Activated naive CD4-positive, alpha-beta T cell treated with anti-CD3 and anti-CD28 coated beads, Interleukin-2, amount 10 ng/mL, durations not matched to agents 7 days and 5 days (primary cell): ENCODE data around the gene ATP2A3.

Experiments used
- CTCF ChIA-PET: fragments of 350-600 bp; sonication (Branson Sonifier 250); formaldehyde crosslinking; loops from one replicate; lab custom pipeline; 2021; ENCODE audit warnings: antibody characterized with exemption; lab: Charles Lee
- DNase-seq: peaks from one replicate; pipeline ENCODE4 v3.0.0-alpha.2; 2020
- H3K27ac Mint-ChIP-seq: one replicate; pipeline ENCODE4 v1.8.0; 2021; ENCODE audit warnings: mild to moderate bottlenecking, moderate library complexity, mixed read lengths
- H3K27me3 Mint-ChIP-seq: one replicate; pipeline ENCODE4 v1.8.0; 2021; ENCODE audit warnings: mild to moderate bottlenecking, mixed read lengths
- H3K36me3 Mint-ChIP-seq: one replicate; pipeline ENCODE4 v1.8.0; 2021; ENCODE audit warnings: mixed read lengths
- H3K4me1 Mint-ChIP-seq: one replicate; pipeline ENCODE4 v1.8.0; 2021; ENCODE audit warnings: mixed read lengths
- H3K4me3 Mint-ChIP-seq: one replicate; pipeline ENCODE4 v1.8.0; 2021; ENCODE audit warnings: mild to moderate bottlenecking, moderate library complexity, mixed read lengths
- H3K9me3 Mint-ChIP-seq: one replicate; pipeline ENCODE4 v1.8.0; 2021; ENCODE audit warnings: mixed read lengths

Gene ATP2A3

DNA sequence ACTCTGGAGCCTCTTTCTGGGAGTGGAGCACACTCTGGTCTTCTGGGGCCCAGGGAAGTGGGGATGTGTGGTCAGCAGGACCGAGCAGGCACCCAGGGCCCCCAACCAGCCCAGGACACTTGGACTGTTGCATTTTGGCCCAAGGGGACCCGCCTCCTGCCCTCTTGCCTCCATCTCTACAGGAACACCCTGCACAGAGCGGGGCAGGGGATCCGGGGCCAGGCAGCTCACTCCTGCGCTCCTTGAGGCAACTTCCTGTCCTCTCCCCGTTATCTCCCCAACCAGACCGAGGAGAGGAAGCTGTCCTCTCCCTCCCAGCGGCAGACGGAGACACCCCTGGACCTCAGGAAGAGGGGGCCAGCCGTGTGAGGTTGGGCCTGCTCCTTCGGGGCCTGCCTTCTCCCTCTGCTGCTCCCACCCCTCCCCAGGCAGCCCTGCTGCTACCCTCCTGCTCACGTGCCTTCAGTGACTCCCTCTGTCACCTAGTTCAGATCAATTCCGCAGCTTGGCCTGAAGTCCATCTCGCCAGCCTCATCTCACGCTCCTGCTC lies 10.0 kb upstream of the ATP2A3 start:
- no peak overlapping the region for H3K4me3 Mint-ChIP-seq
- no peak for DNase-seq
- H3K27ac Mint-ChIP-seq: peak overlapping the region; percentile 1

DNA sequence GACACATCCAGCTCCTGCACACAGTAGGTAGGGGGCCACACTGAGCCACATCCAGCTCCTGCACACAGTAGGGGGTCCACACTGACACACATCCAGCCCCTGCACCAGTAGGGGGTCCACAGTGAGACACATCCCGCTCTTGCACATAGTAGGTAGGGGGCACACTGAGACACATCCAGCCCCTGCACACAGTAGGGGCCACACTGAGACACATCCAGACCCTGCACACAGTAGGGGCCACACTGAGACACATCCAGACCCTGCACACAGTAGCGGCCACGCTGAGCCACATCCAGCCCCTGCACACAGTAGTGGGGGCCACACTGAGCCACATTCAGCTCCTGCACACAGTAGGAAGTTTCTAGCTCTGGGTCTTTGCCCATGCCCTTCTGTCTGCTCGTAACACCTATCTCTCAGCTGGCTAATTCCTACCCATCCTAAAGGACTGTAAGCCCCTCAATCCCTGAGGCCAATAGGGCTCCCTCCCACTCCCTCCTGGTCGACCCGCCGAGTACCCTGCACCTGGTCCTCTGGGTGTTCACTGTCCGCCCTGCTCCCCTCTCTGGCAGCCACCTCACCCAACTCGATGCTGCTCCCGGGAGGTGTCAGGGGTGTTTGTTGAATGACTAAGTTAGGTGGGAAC lies 9.4 kb upstream of the ATP2A3 start:
- Mint-ChIP-seq H3K4me3 (no peak overlapping the region), H3K9me3 (peaks cover 9% of the 10 kb centered on the region), H3K4me1 (peaks cover 27% of the 10 kb centered on the region), H3K27me3 (peaks cover 53% of the 10 kb centered on the region), H3K36me3 (peaks cover 6% of the 10 kb centered on the region), H3K27ac (no peak overlapping the region)
- CTCF ChIA-PET: no interaction called here
- DNase-seq: no peak

More for the DNA sequence above, 10.0 kb upstream of the ATP2A3 start:
- Mint-ChIP-seq H3K36me3 (peaks cover 6% of the 10 kb centered on the region), H3K4me1 (peaks cover 27% of the 10 kb centered on the region), H3K9me3 (peaks cover 9% of the 10 kb centered on the region), H3K27me3 (peaks cover 48% of the 10 kb centered on the region)
- CTCF ChIA-PET: no interaction called here

DNA sequence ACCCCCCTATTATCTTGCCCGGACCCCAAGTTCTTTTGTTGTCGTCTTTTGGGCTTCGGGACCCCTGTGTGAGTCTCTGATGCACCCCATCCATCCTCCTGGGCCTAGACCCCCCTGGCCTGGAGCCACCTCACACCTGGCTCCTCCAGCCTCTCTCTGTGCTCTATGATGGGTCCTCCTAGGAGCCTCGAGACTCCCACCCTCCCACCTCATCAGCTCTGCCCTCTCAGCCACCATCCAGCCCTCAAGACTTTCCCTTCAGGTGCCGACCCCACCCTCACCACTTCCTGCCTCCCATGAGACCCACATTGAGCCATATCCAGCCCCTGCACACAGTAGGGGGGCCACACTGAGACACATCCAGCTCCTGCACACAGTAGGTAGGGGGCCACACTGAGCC lies 8.7 kb upstream of the ATP2A3 start:
- Mint-ChIP-seq H3K9me3 (peaks cover 9% of the 10 kb centered on the region), H3K27ac (peak overlapping the region; percentile 77), H3K36me3 (peaks cover 6% of the 10 kb centered on the region), H3K27me3 (peaks cover 58% of the 10 kb centered on the region), H3K4me3 (peak overlapping the region; percentile 21), H3K4me1 (peaks cover 27% of the 10 kb centered on the region)
- CTCF ChIA-PET: no interaction called here
- no peak for DNase-seq

DNA sequence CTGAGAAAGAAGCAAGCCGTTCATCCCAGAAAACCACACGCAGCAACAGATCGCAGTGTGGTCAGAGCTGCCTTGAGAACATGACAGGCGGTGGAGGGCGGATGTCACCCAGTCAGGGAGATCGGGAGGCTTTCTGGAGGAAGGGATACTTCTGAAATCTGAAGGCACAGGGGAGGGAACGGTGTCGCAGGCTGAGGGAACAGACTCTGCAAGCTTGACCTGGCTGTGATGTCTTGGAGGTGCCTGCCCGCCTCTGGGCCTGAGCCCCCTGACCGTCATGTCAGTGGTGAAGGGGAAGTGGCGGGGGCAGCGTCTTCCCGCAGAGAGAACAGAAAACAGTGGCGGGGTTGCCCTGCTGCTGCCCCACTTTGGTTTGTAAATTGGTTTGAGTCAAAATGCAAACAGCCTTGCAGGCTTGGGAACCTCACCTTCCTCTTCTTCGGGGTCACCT lies 8.1 kb upstream of the ATP2A3 start:
- Mint-ChIP-seq H3K27me3 (peaks cover 62% of the 10 kb centered on the region), H3K4me3 (peak overlapping the region; percentile 61), H3K4me1 (peaks cover 27% of the 10 kb centered on the region), H3K9me3 (peaks cover 9% of the 10 kb centered on the region), H3K27ac (peak overlapping the region; percentile 77), H3K36me3 (peaks cover 6% of the 10 kb centered on the region)
- CTCF ChIA-PET: no interaction called here
- peak; percentile 46 for DNase-seq

DNA sequence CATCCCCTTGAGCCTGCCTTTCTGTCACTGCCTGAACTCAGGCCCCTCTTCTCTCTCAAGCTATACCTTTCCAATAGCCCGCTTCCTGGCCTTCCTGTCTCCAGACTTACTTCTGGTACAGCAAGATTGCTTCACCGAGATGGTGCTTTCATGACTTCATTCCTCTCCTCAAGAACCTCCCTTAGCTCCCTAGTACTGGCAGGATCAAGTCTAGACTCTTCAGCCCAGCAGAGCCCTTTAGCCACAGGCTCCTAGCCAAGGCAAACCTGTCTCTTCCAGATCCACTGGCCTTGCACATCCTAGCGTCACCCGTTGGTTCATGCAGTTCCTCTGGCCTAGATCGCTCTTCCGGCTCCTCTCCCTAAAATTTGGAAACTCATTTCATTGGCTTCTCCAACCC lies 6.4 kb upstream of the ATP2A3 start:
- H3K27me3 Mint-ChIP-seq: peaks cover 68% of the 10 kb centered on the region
- CTCF ChIA-PET: no interaction called here

DNA sequence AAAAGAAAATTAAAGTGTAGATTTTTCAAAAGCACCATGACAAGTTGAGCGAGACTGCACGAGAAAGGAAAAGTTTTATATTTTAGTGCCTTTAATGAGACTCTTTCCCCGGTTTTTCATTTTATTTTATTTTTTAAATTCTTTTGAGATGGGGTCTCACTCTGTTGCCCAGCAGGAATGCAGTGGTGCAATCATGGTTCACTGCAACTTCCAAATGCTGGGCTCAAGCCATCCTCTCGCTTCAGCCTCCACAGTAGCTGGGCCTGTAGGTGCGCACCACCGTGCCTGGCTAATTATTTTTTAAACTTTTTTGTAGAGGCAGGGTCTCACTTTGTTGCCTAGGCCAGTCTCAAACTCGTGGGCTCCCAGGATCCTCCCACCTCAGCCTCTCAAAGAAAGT lies 5.7 kb upstream of the ATP2A3 start:
- CTCF ChIA-PET: no interaction called here
- H3K27me3 Mint-ChIP-seq: peaks cover 68% of the 10 kb centered on the region
- H3K36me3 Mint-ChIP-seq: peaks cover 5% of the 10 kb centered on the region
- H3K27ac Mint-ChIP-seq: no peak overlapping the region
- no peak overlapping the region for H3K4me3 Mint-ChIP-seq
- no peak for DNase-seq
- H3K9me3 Mint-ChIP-seq: peaks cover 6% of the 10 kb centered on the region
- H3K4me1 Mint-ChIP-seq: peaks cover 42% of the 10 kb centered on the region

More for the DNA sequence above, 6.4 kb upstream of the ATP2A3 start:
- Mint-ChIP-seq H3K36me3 (peaks cover 6% of the 10 kb centered on the region), H3K4me3 (no peak overlapping the region), H3K27ac (no peak overlapping the region), H3K4me1 (peaks cover 35% of the 10 kb centered on the region), H3K9me3 (peaks cover 9% of the 10 kb centered on the region)
- DNase-seq: no peak

DNA sequence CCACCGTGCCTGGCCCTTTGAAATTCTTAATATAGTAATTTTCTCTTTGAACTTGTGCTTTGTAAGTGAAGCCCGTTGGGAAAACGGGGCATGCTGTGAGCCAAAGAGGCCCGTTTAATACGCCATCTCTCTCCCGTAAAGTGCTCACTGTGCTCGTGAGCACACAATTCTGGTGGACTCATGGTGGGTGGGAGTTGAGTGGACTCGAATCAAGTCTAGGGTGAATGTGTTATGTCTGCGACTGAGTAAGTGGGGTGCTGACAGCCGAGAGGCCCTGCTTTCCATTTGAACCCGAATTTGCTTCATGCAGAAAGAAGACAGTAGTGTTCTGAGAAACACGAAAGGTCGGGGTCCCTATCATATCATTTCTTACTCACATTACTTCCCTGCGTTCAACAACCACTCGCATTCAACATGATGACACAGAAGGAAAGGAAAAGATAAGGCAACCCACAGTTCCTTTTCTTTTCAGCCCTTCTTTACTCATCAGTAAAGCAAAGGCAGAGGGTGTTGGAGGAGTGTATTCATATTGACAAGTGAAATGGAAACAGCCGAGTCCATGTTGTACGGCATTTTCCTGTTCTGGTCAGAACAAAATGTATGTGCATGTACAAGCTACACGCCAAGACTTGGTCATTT lies 4.8 kb upstream of the ATP2A3 start:
- Mint-ChIP-seq H3K9me3 (no peaks in the 10 kb centered on the region), H3K36me3 (no peaks in the 10 kb centered on the region), H3K27ac (no peak overlapping the region), H3K4me3 (no peak overlapping the region), H3K27me3 (peaks cover 59% of the 10 kb centered on the region), H3K4me1 (peaks cover 38% of the 10 kb centered on the region)
- DNase-seq: no peak
- CTCF ChIA-PET: no interaction called here

DNA sequence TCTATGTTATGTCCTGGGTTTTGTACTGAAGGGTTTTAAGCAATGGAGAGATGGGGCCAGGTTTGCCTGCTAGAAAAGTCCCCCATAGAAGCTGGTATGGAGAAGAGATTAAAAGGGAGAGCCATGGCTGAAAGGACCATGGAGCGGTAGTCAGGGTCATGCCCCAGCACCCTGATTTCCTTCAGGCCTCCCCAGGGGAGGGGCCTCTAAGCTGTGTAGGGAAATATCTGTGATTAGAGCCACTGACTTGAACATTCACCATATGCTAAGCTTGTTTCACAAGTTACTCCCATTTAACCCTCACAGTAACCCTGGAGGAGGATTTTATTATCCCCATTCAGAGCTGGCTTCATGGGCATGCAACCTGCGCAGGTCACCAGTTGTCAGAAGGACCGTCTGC lies 3.8 kb upstream of the ATP2A3 start:
- no peak overlapping the region for H3K4me3 Mint-ChIP-seq
- CTCF ChIA-PET: interaction anchor here (1.4 kb wide), 1 partner anchor 54 kb away, joined by 4 read pairs; no protein-coding TSS in a partner anchor

DNA sequence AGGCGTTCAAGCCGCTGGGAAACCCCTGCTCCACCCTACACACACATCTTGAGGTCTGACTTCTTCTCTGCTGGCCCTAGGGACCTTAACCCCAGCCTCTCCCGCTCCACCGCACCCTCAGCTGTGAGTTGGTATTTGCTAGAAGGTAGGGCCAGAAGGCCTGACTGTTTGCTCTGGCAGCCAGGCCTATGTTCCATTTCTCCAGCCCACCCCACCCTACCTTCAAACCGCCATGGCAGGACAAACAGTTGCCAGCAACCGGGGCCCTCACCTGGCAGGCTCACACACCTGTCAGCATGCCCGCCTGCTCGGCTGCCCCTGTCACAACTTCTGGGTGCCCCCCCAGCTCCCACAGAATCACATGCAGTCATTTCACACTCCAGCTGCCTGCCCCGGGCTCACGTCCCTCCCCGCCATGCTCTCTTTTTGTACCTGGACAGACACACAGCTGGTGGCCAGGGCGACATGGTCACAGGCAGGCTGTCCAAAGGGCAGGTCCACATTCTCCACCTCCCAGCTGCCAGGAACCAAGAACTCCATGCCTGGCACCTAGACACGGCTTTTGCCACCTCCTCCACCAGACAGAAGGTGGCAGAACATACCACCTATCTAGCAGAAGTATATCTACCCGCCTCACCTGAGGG lies 2.6 kb upstream of the ATP2A3 start:
- CTCF ChIA-PET: interaction anchor here (1.4 kb wide), 1 partner anchor 53 kb away, joined by 4 read pairs; no protein-coding TSS in a partner anchor
- Mint-ChIP-seq H3K4me3 (peak overlapping the region; percentile 34), H3K36me3 (peaks cover 13% of the 10 kb centered on the region), H3K9me3 (no peaks in the 10 kb centered on the region), H3K4me1 (peaks cover 32% of the 10 kb centered on the region), H3K27ac (peak overlapping the region; percentile 58), H3K27me3 (peaks cover 43% of the 10 kb centered on the region)
- no peak for DNase-seq

More for the DNA sequence above, 3.8 kb upstream of the ATP2A3 start:
- no peak for DNase-seq
- Mint-ChIP-seq H3K27ac (no peak overlapping the region), H3K27me3 (peaks cover 55% of the 10 kb centered on the region), H3K9me3 (no peaks in the 10 kb centered on the region), H3K4me1 (peaks cover 32% of the 10 kb centered on the region), H3K36me3 (peaks cover 4% of the 10 kb centered on the region)

DNA sequence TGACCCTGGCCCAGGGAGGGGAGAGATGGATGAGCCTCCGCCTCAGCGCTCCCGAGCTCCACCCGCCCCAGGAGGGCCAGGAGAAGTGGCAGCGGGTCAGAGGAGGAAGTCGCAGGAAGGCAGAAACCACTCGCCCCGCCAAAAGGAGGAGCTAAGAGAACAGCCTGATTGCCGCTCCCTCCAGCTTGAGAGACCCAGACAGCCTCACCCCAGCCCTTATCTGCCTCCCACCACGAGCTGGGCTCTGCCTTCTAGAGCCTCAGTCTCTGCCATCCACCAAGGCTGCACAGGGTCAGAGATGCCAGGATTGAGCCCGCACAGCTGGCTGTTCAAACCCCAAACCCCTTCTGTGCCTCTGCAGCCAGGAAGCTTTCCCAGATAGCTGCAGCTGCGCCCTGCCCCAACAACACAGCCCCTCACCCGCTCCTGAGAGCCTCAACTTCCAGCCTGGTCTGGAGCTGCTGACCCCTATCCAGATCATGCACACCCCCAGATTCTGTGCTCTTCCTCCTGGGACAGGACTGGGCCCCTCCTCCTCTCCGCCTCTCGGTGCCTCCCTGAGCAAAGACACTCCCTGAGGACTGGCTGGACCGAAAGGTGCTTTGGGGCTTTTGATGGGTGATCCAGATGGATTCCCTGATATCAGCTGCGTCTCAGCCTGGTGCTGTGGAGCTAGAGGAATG lies 1.0 kb upstream of the ATP2A3 start:
- Mint-ChIP-seq H3K27me3 (peaks cover 27% of the 10 kb centered on the region), H3K4me3 (peak overlapping the region; percentile 90), H3K36me3 (peaks cover 27% of the 10 kb centered on the region), H3K27ac (peak overlapping the region; percentile 98), H3K9me3 (no peaks in the 10 kb centered on the region), H3K4me1 (peaks cover 46% of the 10 kb centered on the region)
- peak; percentile 86 for DNase-seq
- CTCF ChIA-PET: interaction anchor here (0.9 to 1.6 kb wide), 7 partner anchors 14 to 109 kb away, joined by 3 to 10 read pairs (median 5); no protein-coding TSS in a partner anchor

DNA sequence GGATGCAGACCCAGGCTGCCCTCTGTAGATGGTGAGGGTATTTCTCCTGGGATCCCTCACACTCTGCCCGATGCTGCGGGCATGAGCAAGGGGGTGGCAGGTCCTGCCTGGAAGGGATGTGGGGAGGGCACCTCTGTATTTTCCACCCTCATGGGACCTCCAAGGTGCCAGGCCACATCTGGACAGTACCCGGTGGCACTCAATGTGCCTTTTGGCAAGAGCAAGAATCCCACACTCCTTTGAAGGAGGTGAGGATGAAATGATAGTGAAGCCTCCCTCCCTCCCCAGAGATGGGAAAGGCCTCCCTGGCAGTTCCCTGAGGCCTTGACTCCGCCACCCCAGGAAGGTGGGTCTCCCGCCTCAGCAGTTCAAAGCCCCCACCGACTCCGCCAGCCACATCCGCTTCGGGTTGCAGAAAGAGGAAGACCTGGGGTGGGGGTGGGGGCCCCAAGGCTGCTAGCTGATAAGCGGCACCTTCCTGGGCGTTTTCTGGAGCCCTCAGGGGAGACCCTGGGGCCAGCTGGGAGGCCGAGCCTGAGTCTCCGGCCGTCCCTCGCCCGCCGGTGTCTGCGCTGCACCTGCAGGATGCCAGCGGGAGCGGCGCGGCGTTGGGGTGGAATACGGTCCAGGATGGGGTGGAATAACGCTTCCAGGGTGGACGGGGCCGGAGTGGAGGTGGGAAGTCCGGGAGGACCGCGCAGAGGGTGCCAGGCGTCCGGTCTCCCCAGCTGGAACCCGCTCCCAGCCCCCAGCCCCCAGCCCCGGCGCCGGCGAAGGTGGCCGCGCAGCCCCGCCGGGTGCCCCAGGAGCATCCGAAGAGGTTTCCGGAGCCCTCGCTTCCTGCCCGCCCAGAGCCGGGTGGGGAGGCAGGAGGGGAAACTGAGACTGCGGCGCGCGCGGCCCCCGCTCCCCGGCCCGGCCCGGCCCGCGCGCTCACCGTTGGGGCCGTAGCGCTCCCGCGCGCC lies 718 bp downstream of the ATP2A3 start:
- peaks cover 33% of the 10 kb centered on the region for H3K36me3 Mint-ChIP-seq
- peaks cover 15% of the 10 kb centered on the region for H3K27me3 Mint-ChIP-seq
- DNase-seq: peak; percentile 88
- CTCF ChIA-PET: interaction anchor here (2.8 kb wide), 1 partner anchor 50 kb away, joined by 11 read pairs; no protein-coding TSS in a partner anchor
- peak overlapping the region; percentile 85 for H3K4me3 Mint-ChIP-seq
- H3K9me3 Mint-ChIP-seq: no peaks in the 10 kb centered on the region
- peaks cover 59% of the 10 kb centered on the region for H3K4me1 Mint-ChIP-seq
- H3K27ac Mint-ChIP-seq: peak overlapping the region; percentile 78

DNA sequence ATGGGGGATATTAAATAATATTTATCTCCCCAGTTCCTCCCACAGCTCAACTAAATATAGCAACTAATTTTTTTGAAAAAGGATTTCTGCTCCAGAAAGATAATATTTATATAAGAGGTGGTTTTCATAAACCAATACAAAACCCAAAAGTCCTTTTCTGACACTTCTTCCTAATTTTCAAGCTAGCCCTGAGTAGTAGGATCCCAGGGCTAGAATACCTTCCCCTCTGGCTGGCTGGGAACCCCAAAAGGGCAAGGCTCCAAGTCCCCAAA lies 1.3 kb downstream of the ATP2A3 start:
- peak overlapping the region; percentile 17 for H3K27ac Mint-ChIP-seq
- no peaks in the 10 kb centered on the region for H3K9me3 Mint-ChIP-seq
- peaks cover 59% of the 10 kb centered on the region for H3K4me1 Mint-ChIP-seq
- CTCF ChIA-PET: interaction anchor here (2.8 kb wide), 1 partner anchor 49 kb away, joined by 11 read pairs; no protein-coding TSS in a partner anchor
- H3K4me3 Mint-ChIP-seq: peak overlapping the region; percentile 85
- H3K36me3 Mint-ChIP-seq: peaks cover 37% of the 10 kb centered on the region
- no peak for DNase-seq
- peaks cover 9% of the 10 kb centered on the region for H3K27me3 Mint-ChIP-seq
